Measurements from ENCODE around the gene CRTAC1. TPM values are rescaled to one million over a fixed set of nuclear protein-coding genes. Genes with fewer than 3 reads are reported as not detected.

CRTAC1 gene
- total RNA-seq, 1 donor from 2014 or later = 0.28 TPM

DNA sequence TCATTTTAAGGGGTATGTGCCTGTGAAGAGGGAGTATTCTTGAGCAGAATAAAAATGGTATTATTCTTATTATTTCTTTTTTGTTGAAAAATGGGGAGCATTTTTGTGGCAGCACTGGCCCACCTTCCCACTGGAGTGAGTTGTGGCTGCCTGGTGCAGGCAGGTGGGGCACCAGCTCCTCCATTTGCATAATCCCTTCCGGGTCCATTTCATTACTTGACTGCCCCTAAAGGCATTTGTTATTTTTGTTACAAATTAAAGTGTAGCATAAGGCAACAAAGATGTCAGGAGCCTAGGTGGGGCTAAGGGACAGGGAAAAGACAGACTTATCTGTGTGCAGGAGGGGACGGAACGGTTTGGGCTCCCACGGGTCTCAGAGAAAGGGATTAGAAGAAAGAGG is 154.0 kb downstream of the CRTAC1 start:
- no peak for ATAC-seq
- DNase-seq (ENCODE audit: low spot score) = no peak

DNA sequence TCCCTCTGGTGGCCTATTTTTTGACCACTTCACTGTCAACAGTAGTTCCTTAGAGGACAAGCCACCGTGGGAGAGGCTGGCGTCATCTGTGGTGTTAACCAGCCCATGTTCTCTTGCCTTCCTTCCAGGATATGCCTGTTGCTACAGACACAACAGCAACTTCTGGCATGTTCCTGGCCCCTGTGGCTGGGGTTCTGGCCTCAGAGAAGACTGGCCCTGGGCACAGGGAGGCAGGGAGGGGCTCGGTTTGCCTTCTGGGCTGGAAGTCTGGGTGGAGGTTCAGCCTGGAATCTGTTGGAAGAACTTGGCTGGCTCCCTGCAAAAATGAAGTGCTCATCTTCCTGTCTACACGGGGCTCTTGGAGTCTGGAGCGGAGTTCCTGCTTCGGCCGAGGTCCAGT is 155.0 kb downstream of the CRTAC1 start:
- ATAC-seq (no peak), DNase-seq (ENCODE audit: low spot score) (no peak)

DNA sequence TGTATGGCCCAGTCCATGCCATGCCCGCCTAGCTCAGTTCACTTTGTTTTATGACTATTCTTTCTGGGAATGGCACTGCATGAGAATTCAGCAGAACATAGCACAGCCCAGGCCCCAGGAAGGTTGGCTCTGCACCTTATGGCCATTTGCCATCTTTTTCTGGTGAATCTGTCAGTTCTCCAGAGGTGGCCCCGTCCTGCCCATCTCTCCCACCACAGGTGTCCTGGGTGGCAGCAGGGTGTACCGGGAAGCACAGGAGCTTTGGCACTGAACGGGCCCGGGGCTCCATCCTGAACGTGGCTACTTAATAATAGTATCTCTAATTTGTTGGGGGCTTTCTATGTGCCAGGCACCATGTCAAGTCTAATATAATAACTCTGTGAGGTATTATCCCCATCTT is 156.1 kb downstream of the CRTAC1 start:
- ATAC-seq (no peak), DNase-seq (ENCODE audit: low spot score) (no peak)

DNA sequence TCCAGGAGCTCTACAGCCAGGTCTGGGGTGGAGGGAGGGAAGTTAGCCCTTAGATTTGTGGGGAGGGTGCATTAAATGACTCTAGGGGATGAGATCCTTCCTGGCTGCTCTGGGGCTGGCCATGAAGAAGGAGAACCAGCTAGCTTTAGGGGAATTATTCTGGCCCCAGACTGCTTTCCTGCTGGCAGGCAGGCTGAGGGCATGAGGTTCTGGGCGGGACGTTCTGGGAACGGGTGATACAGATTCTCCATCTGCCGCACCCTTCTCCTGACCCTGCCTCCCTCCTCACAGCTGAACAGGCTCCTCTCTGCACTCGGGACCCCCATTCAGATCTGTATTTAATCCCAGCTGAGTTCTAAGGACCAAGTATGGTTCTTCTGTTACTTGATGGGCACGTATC is 156.9 kb downstream of the CRTAC1 start:
- DNase-seq (ENCODE audit: low spot score) (no peak), ATAC-seq (no peak)

DNA sequence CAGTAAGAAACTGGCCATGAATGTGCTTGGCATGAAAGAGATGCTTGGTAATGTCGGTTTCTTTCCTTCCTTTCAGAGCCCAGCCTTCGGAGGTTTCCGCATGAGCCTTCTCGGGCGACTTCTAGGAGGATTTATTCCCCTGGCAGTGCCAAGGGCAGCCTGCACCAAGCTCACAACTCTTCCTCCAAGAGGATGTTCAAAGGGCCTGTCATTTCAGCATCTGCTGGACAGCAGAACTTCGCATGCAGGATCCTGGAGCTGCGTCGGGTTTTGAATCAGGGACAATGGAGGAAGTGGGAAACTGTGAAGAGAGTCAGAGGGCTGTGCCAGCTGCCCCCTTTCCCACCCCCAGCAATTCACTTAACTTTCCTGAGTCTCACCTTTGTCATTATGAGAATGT is 159.4 kb downstream of the CRTAC1 start:
- ATAC-seq (no peak), DNase-seq (ENCODE audit: low spot score) (no peak)

DNA sequence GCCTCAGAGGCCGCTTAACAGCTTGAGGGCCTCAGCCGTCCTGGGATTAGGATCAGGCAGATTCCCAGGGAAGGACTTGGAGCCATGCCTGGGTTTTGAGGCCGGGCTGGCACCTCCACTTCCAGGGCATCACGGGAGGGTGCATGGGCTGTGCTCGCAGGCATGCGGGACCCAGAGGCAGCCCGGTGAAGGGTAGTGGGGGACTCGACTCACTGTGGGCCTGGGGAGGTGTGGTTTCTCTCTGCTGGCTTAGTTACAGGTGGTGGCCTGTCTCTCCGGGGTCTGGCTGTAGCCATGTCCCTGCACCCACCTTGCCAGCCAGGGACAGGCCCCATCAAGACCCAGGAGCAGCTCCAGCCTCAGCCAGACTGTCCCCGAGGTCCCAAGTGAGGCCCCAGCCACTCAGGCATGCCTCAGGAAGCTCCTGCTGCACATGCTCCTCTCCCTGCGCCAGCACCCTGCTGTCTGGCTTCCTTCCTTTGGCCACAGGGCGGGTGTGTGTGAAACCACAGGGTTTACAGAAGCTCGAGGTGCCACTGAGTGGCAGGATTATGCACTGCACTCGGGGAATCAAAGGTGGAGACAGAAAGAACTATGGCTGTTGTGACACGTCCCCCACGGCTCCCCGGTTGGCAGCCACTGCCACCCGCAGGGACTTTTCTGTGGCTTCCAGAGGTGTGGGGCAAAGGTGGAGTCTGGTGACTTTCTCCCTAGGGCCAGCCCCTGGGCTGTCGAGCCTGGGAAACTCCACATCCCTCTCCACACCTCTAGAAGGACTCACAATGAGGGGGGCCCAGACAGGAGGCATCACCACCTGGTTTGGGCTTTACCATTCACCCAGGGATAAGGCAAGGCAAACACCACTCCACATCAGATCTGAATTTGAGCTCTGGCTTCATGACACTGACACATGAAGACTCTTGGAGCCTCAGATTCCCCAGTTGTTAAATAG is 161.1 kb downstream of the CRTAC1 start:
- ATAC-seq (peak; percentile 98), DNase-seq (ENCODE audit: low spot score) (peak; percentile 81)

DNA sequence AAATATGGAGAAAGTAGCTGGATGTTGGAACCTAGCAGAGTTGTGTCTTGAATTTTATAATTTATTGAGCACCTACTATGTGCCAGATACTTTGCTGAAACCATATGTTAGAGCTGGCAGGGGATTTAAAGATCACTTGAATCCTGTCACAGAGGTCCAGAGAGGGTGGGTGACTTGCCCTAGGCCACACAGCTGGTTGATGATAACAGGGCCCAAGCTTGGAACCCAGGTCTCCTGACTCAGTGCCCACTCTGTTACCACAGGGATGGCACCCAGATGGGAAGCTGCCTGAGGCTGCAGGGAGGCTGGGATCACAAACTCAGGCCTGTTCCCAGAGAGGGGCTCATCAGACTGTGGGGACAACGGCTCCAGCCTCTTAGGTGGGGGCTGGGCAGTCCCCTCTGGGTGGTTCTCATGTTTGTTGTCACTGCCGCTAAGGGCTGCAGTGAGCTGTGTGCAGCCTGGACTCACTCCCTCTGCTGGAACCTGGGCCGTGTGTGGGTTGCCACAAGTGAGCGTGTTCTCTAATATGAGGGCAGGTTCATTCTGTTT is 162.2 kb downstream of the CRTAC1 start:
- ATAC-seq (no peak), DNase-seq (ENCODE audit: low spot score) (no peak)

DNA sequence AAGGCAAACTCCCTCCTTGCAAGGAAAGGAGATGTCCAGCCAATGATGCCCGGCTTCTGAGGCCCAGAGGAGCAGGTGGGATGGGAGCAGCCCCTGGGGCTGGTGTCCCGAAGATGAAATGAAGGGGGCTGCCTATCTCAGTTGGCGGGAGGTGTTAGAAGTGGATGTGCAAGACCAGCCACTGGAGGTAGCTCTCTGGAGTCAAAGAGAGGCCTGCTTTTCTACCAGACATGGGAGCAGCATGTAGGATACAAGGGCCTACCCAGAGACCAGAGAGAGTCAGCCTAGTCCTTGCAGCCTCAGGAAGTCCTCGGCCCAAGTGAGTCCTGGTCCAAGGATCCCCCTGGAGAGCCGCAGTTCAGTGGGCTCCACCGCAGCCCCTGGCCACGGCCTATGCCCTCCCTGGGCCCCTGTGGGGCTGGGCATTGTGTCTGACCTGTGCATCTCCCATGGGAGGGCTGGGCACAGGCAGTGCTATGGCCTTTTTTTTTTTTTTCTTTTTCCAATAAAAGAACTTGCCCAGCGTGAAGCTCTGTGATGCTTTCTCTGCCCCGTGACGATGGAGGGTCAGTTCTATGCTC is 163.1 kb downstream of the CRTAC1 start:
- DNase-seq (ENCODE audit: low spot score) (no peak), ATAC-seq (no peak)

DNA sequence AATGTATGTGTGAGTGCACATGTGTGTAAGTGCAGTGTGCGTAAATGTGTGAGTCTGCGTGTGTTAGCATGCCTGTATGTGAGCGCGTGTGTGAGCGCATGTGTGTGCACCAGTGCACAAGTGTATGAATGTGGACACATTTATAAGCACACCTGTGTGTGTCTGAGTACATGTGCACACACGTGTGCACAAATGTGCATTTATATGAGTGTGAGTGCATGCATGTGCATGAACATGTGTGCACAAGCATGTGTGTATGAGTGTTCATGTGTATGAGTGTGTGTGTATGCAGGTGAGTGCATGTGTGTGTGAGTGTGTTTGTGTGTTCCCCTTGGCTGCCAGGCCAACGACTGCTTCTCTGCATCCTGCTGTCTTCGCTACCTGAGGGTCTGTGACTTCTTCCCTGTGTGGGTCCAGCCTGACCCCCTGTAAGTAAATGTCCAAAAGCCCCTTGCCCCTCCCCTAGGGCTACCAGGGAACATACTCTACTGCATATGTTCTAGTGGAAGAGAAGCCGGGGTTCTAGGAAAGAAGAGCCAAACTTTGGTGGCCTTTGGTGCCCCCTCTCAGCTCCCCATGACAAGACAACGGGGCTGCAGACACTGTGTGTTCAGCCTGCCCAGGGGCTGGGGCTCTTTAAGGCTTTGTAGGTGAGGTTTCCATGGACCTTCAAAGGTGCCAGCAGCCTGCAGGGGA is 163.7 kb downstream of the CRTAC1 start:
- ATAC-seq = no peak
- DNase-seq (ENCODE audit: low spot score) = no peak

DNA sequence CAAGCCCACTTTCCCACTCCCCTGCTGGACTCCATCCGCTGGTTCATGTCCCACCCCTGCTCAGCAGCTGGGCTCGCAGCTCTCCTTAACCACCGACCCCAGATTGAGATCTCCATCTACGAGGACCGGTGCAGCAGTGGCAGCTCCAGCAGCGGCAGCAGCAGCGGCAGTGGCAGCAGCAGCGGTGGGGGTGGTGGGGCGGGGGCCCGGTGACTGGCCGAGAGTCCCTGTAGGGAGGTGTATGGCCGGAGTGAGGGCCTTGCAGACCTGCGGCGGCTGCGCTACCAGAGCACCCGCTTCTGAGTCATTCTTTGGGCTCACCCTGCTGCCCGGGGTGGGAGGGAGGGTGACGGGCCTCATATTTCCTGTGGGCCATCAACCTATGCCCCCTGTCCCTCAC is 164.9 kb downstream of the CRTAC1 start:
- no peak for DNase-seq (ENCODE audit: low spot score)
- no peak for ATAC-seq

DNA sequence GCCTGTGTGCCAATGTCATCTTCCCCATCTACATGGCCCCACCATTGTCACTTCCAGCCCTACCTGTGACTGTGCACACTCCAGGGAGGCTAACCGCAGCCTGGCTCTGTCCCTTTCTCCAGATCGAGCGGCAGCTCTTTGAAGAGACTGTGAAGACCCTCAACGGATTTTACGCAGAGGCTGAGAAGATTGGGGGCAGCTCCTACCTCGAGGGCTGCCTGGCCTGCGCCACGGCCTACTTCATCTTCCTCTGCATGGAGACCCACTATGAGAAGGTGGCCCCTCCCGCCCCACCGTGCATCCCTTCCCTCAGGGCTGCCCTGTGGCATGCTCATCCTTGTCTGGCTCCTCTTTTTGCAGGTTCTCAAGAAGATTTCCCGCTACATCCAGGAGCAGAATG is 166.6 kb downstream of the CRTAC1 start:
- DNase-seq (ENCODE audit: low spot score) (no peak), ATAC-seq (no peak)

DNA sequence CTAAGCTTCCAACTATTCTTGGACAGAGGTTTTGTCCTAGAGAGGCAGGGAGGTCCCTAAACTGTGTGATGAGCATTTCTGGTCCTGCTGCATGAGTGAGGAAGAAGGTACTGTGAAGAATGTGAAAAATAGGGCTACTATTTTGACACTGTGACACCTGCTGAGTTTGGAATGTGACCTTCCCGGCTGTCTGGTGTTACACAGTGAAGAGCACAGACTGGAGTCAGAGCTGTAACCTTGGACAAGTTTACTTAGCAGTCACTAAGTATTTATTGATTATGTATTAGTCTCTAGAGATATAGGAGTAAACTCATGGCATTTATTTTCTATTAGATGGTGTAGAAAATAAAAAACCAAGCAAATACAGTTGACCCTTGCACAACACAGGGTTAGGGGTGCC is 168.5 kb downstream of the CRTAC1 start:
- no peak for DNase-seq (ENCODE audit: low spot score)
- peak; percentile 19 for ATAC-seq

DNA sequence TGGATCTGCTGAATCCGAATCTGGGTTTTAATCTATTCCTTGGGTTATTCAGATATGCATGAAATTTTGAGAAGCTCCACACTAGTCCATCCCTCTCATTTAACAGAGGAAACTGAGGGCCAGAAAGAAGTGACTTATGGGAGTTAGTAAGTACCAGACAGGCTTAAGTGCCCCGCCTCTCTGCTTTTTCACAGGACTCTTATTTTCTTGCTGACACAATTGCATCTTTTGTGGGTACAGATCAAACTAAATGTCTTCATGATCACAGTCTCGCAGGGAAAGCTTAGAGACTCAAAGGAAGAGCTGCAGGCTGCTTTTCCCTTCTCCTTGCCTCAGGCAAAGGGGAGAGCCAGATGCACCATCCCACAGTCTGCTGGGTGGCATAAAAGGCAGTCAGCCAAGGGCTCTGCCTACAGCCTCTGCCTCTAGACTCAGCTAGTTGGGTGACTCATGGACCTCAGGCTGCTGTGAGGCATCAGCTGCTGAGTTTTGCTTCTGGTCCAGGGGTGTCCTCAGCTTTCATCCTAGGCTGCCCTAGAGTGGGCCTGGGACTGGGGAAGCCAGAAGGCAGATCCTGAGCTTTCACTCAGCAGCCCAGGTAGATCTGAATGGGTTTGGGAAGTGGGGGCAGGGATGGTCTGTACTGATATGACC is 169.2 kb downstream of the CRTAC1 start:
- DNase-seq (ENCODE audit: low spot score) (no peak), ATAC-seq (no peak)

DNA sequence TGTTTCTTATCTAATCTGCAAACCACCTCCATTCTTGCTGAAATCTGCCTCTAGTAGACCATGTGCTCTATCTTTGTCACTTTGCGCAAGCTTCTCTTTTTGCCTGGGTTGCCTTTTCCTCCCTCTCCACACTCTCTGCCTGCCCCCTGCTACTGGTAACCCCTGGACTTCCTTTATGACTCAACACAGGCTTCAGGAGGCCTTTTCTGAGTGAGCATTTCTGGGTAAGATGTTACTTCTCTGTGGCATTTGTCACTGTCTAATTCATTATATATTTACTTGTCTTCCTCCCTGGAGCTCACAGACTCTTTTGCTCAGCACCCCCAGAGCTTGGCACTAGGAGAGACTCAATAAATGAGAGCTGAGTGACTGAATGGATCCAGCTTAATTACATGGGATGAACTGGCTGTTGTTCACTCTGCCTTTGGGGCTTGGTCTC is 172.4 kb downstream of the CRTAC1 start:
- ATAC-seq = peak; percentile 39
- no peak for DNase-seq (ENCODE audit: low spot score)

DNA sequence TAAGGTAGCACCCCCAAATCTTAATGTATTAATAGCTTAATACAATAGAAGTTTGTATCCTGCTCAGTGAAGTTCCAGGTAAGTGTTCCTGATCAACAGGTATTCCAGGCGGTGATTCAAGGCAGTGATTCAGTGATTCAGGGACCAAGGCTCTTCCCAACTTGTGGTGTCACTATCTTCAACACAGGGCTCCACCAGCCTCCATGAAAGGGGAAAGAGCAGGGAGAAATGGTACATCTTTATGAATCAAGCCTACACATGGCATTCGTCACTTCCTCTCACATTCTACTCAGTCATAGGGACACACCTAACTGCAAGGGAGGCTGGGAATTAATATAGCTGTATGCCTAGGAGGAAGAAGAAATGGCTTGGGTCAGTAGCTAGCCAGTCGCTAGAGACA is 175.7 kb downstream of the CRTAC1 start:
- no peak for DNase-seq (ENCODE audit: low spot score)
- ATAC-seq = no peak

DNA sequence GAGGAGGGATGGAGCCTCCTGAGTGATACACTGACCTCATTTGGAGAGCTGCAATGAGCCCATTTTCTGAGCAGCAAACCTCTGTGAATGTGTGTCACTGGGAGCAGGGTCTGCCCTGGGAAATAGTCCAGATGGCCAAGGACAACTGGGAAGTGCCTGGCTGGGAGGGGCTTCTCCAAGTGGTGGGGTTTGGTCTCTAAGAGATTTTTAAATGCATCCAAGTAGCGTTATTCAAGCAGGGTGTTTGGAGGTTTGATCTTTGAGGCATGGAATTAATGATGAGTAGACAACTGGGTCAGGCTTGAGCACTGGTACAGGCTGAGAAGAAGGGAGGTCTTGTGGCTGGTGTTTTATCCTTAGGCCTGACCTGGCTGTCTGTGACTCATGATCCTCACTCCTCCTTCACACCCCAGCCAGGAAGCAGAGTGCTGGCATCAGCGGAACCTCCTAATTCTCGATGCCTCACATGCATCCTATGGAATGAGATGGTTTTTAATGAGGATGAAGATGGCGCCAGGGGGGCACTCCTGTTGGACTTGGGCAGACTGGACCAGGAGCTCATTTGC is 177.5 kb downstream of the CRTAC1 start:
- ATAC-seq = no peak
- DNase-seq (ENCODE audit: low spot score) = no peak

DNA sequence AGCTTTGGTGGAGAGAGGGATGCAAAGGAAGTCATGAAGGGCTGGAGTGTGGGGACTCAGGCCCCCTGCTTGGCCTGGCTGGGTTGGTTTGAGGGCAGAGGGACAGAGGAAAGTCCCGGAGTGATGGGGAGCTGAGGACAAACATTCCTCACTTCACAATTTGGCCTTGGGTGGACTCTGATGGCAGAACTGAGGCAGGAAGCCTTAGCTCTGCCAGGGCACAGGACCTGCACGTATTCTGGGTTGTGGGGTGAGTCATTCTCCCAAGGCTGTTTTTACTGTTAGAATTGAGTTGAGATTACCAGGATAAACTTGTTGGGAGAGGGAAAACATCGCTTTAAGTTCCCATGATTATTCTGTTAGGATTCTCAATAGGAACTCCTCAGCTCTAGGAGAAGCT is 178.1 kb downstream of the CRTAC1 start:
- ATAC-seq = no peak

DNA sequence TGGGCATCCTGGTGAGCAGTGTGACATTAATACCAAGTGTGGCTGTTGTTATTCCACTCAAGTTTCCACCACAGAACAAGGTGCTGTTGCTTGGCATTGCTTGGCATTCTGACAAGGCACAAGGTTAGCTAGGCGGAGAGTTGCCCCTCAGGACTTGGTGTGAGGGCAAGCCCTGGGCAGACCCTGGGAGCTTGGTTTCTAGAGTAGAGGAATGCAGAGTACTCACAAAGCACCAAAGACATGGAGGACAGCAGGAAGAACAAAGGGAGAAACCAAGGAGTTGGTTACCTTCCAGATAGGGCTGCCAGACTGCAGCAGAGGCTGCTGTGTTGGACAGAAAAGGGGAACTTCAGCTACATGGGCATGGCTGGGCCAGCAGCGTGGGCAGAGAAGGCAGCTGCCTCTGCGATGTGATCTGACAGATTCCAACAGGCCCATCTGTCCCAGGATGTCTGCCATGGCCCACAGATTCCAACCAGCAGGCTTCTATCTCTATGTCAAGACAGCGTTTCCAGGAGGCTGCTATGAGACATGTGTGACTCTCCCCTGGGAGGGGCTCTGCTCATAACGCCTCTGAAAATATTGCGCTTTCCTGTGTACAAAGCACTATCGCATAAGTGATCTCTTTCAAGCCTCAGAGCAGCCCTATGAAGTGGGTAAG is 178.9 kb downstream of the CRTAC1 start:
- DNase-seq (ENCODE audit: low spot score) (no peak), ATAC-seq (no peak)

More for the DNA sequence above, 178.1 kb downstream of the CRTAC1 start:
- DNase-seq (ENCODE audit: low spot score) = no peak

DNA sequence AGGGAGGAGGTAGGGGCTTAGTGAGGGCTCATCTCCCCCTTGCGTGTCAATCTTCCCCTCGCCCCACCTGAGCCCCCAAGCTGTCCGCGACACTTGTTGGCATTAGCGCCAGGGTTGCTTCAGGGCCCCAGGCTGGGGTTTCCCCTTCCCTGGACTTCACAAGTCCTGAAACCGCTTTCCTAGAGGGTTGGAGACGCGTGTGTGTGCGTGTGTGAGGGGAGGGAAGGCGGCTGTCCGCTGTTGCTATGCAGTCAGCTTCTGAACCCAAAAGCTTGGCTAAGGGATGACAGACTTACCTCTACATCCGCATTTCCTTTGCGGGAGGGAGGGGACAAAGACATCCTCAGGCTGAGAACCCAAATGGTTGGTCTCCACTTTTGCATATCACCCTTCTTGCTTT is 180.0 kb downstream of the CRTAC1 start:
- DNase-seq (ENCODE audit: low spot score) = no peak
- ATAC-seq = no peak

All from left lobe of liver (tissue), 2 donors.